Measurements from ENCODE around the gene PKP3. TPM values are rescaled to one million over a fixed set of nuclear protein-coding genes. Genes with fewer than 3 reads are reported as not detected.
A peak's percentile ranks its signal among the peaks of the same experiment; 100 is the strongest.
"Not testable (repeated sequence)": the region's sequence is repeated elsewhere in the genome, so short reads cannot be mapped to it uniquely, and the experiment has no call there.

PKP3 gene
- total RNA-seq, 1 donor from 2014 or later, result 70.8 TPM

- no peak for DNase-seq (ENCODE audit: low spot score)
Measured at GRCh38 chr11:394858-395655, 1.0 kb downstream of the PKP3 start.

GRCh38 chr11:395866-396265 is 1.9 kb downstream of the PKP3 start:
- DNase-seq (ENCODE audit: low spot score), result no peak

- no peak for DNase-seq (ENCODE audit: low spot score)
Measured at GRCh38 chr11:396511-396947, 2.5 kb downstream of the PKP3 start.

- peak; percentile 62 for DNase-seq (ENCODE audit: low spot score)
Measured at GRCh38 chr11:396948-397548, 3.0 kb downstream of the PKP3 start.

GRCh38 chr11:398826-399225 is 4.8 kb downstream of the PKP3 start:
- no peak for DNase-seq (ENCODE audit: low spot score)

GRCh38 chr11:399731-400211 is 5.8 kb downstream of the PKP3 start:
- DNase-seq (ENCODE audit: low spot score), result no peak

GRCh38 chr11:400241-400689 is 6.3 kb downstream of the PKP3 start:
- no peak for DNase-seq (ENCODE audit: low spot score)

- DNase-seq (ENCODE audit: low spot score), result not testable (repeated sequence)
Measured at GRCh38 chr11:401196-401595, 7.2 kb downstream of the PKP3 start.

GRCh38 chr11:403021-403760 is 9.2 kb downstream of the PKP3 start:
- no peak for DNase-seq (ENCODE audit: low spot score)

GRCh38 chr11:403761-404431 is 9.9 kb downstream of the PKP3 start:
- DNase-seq (ENCODE audit: low spot score), result no peak

GRCh38 chr11:404551-405264 is 10.7 kb downstream of the PKP3 start:
- DNase-seq (ENCODE audit: low spot score), result no peak

- no peak for DNase-seq (ENCODE audit: low spot score)
Measured at GRCh38 chr11:405323-405953, 11.4 kb downstream of the PKP3 start.

GRCh38 chr11:405954-406795 is 12.2 kb downstream of the PKP3 start:
- no peak for DNase-seq (ENCODE audit: low spot score)

- peak; percentile 85 for DNase-seq (ENCODE audit: low spot score)
Measured at GRCh38 chr11:406796-407650, 13.0 kb downstream of the PKP3 start.

- DNase-seq (ENCODE audit: low spot score), result no peak
Measured at GRCh38 chr11:407651-408123, 13.7 kb downstream of the PKP3 start.

- no peak for DNase-seq (ENCODE audit: low spot score)
Measured at GRCh38 chr11:408154-409007, 14.4 kb downstream of the PKP3 start.

GRCh38 chr11:409008-409599 is 15.1 kb downstream of the PKP3 start:
- DNase-seq (ENCODE audit: low spot score), result no peak

Data from mucosa of gallbladder (tissue), 1 donor.